AG20443 (cell line): Measurements from ENCODE around the gene RNF220.

Experiments used
- DNase-seq: peaks from one replicate; pipeline ENCODE4 v3.0.0; 2012; ENCODE audit warnings: low spot score, mixed read lengths

RNF220 gene

GRCh38 chr1:44436401-44437106 is 31.5 kb downstream of the RNF220 start:
- no peak for DNase-seq

GRCh38 chr1:44437107-44437716 is 32.2 kb downstream of the RNF220 start:
- DNase-seq = no peak

- DNase-seq = no peak
Observed at GRCh38 chr1:44442791-44443190, 37.7 kb downstream of the RNF220 start.

- no peak for DNase-seq
Observed at GRCh38 chr1:44447051-44447810, 42.2 kb downstream of the RNF220 start.

- DNase-seq = no peak
Observed at GRCh38 chr1:44453798-44454349, 48.8 kb downstream of the RNF220 start.

GRCh38 chr1:44454704-44455103 is 49.6 kb downstream of the RNF220 start:
- no peak for DNase-seq

GRCh38 chr1:44460107-44460882 is 55.2 kb downstream of the RNF220 start:
- no peak for DNase-seq

- peak; percentile 35 for DNase-seq
Observed at GRCh38 chr1:44464361-44464760, 59.3 kb downstream of the RNF220 start.

GRCh38 chr1:44467566-44467965 is 62.5 kb downstream of the RNF220 start:
- DNase-seq = no peak

- DNase-seq = no peak
Observed at GRCh38 chr1:44471911-44472453, 66.9 kb downstream of the RNF220 start.

- peak; percentile 32 for DNase-seq
Observed at GRCh38 chr1:44472620-44473525, 67.8 kb downstream of the RNF220 start.

- DNase-seq = no peak
Observed at GRCh38 chr1:44476891-44477290, 71.8 kb downstream of the RNF220 start.

- no peak for DNase-seq
Observed at GRCh38 chr1:44481701-44482100, 76.6 kb downstream of the RNF220 start.

- DNase-seq = no peak
Observed at GRCh38 chr1:44483089-44483874, 78.2 kb downstream of the RNF220 start.

- DNase-seq = no peak
Observed at GRCh38 chr1:44484155-44484688, 79.2 kb downstream of the RNF220 start.

- DNase-seq = peak; percentile 55
Observed at GRCh38 chr1:44485229-44485933, 80.3 kb downstream of the RNF220 start.

GRCh38 chr1:44485934-44486460 is 80.9 kb downstream of the RNF220 start:
- no peak for DNase-seq

- peak; percentile 21 for DNase-seq
Observed at GRCh38 chr1:44489481-44489880, 84.4 kb downstream of the RNF220 start.
